HT-29 (cell line): ENCODE results near the gene MAEL. TPM values are rescaled to one million over a fixed set of nuclear protein-coding genes. Genes with fewer than 3 reads are reported as not detected.
"Not testable (repeated sequence)": the region's sequence is repeated elsewhere in the genome, so short reads cannot be mapped to it uniquely, and the experiment has no call there.

Experiments
- DNase-seq: peaks from one replicate; pipeline ENCODE4 v3.0.0-alpha.2; 2015; ENCODE audit warnings: low spot score
- total RNA-seq: library from RNA; depleted of rRNA; stranded (reverse); fragments of >200 nt; shearing (Covaris generic); gene quantifications from 2 replicates; pipeline ENCODE4 v1.2.3, GENCODE V29; 2014

The MAEL gene
- total RNA-seq, 1 experiment from 2014 or later, result not detected

GRCh38 chr1:166977951-166978350, 11.1 kb upstream of the MAEL start:
- DNase-seq, result no peak

- DNase-seq, result no peak
Measured at GRCh38 chr1:166978821-166979220, 10.3 kb upstream of the MAEL start.

- DNase-seq, result no peak
Measured at GRCh38 chr1:166980383-166980782, 8.7 kb upstream of the MAEL start.

- no peak for DNase-seq
Measured at GRCh38 chr1:166980818-166981217, 8.3 kb upstream of the MAEL start.

- DNase-seq, result no peak
Measured at GRCh38 chr1:166981589-166981988, 7.5 kb upstream of the MAEL start.

- no peak for DNase-seq
Measured at GRCh38 chr1:166999075-166999474, 10.0 kb downstream of the MAEL start.

- DNase-seq, result no peak
Measured at GRCh38 chr1:166999500-167000055, 10.5 kb downstream of the MAEL start.

GRCh38 chr1:167000546-167000945, 11.5 kb downstream of the MAEL start:
- DNase-seq, result no peak

- DNase-seq, result no peak
Measured at GRCh38 chr1:167002354-167002753, 13.3 kb downstream of the MAEL start.

GRCh38 chr1:167003711-167004110, 14.6 kb downstream of the MAEL start:
- no peak for DNase-seq

- no peak for DNase-seq
Measured at GRCh38 chr1:167011560-167012191, 22.6 kb downstream of the MAEL start.

- no peak for DNase-seq
Measured at GRCh38 chr1:167012570-167012969, 23.5 kb downstream of the MAEL start.

- DNase-seq, result no peak
Measured at GRCh38 chr1:167013108-167013929, 24.2 kb downstream of the MAEL start.

- no peak for DNase-seq
Measured at GRCh38 chr1:167016100-167016750, 27.1 kb downstream of the MAEL start.

GRCh38 chr1:167022384-167022783, 33.3 kb downstream of the MAEL start:
- DNase-seq, result no peak

GRCh38 chr1:167029553-167029952, 40.5 kb downstream of the MAEL start:
- DNase-seq, result not testable (repeated sequence)

- no peak for DNase-seq
Measured at GRCh38 chr1:167033646-167034045, 44.6 kb downstream of the MAEL start.

- peak; percentile 88 for DNase-seq
Measured at GRCh38 chr1:167043752-167044488, 54.8 kb downstream of the MAEL start.

- no peak for DNase-seq
Measured at GRCh38 chr1:167051907-167052306, 62.8 kb downstream of the MAEL start.

- DNase-seq, result peak; percentile 35
Measured at GRCh38 chr1:167052389-167052788, 63.3 kb downstream of the MAEL start.

- no peak for DNase-seq
Measured at GRCh38 chr1:167054531-167054930, 65.5 kb downstream of the MAEL start.
